ENCODE measurements around the gene LTB4R2. TPM values are rescaled to one million over a fixed set of nuclear protein-coding genes. Genes with fewer than 3 reads are reported as not detected.

The LTB4R2 gene
- polyA plus RNA-seq, 1 experiment: 1.6 TPM

GRCh38 chr14:24329073-24329663, 19.2 kb downstream of the LTB4R2 start:
- POLR2A ChIA-PET: no interaction called here
- no peak for DNase-seq (ENCODE audit: low read depth)

GRCh38 chr14:24329736-24330135, 19.8 kb downstream of the LTB4R2 start:
- H3K27me3 ChIP-seq (ENCODE audit: control insufficient read depth, insufficient read depth, low read length): no peaks in the 10 kb centered on the region
- H3K4me3 ChIP-seq (ENCODE audit: low read depth, low read length): no peak overlapping the region
- no peak for TF ChIP-seq CTCF (IDR thresholded peaks at IDR 0.05; ENCODE audit: insufficient read depth, low read depth, low read length)
- POLR2A ChIA-PET: no interaction called here
- DNase-seq (ENCODE audit: low read depth): no peak
- CTCF ChIA-PET: interaction anchor here (0.8 to 16.8 kb wide), 8 partner anchors 11 to 351 kb away, joined by 3 to 491 read pairs (median 12); partner anchors contain the start of genes CBLN3, CIDEB, KHNYN and LTB4R
- H3K36me3 ChIP-seq (ENCODE audit: control insufficient read depth, insufficient read depth, low read length): no peaks in the 10 kb centered on the region; the same call in 1 of the 2 replicates

More at GRCh38 chr14:24329073-24329663, 19.2 kb downstream of the LTB4R2 start:
- Histone ChIP-seq H3K4me3 (ENCODE audit: low read depth, low read length) (no peak overlapping the region), H3K27me3 (ENCODE audit: control insufficient read depth, insufficient read depth, low read length) (peaks cover 1% of the 10 kb centered on the region; the same call in 1 of the 2 replicates), H3K36me3 (ENCODE audit: control insufficient read depth, insufficient read depth, low read length) (no peaks in the 10 kb centered on the region; the same call in 1 of the 2 replicates)
- TF ChIP-seq CTCF (IDR thresholded peaks at IDR 0.05; ENCODE audit: insufficient read depth, low read depth, low read length): no peak
- CTCF ChIA-PET: interaction anchor here (0.8 to 16.8 kb wide), 9 partner anchors 11 to 351 kb away, joined by 3 to 491 read pairs (median 12); partner anchors contain the start of genes CBLN3, CIDEB, KHNYN and LTB4R

- H3K4me3 ChIP-seq (ENCODE audit: low read depth, low read length): no peak overlapping the region
- H3K36me3 ChIP-seq (ENCODE audit: control insufficient read depth, insufficient read depth, low read length): no peaks in the 10 kb centered on the region; the same call in 1 of the 2 replicates
- ChIA-PET CTCF (interaction anchor here (0.5 to 16.8 kb wide), 17 partner anchors 10 to 214 kb away, joined by 3 to 491 read pairs (median 28); partner anchors contain the start of genes CBLN3, CIDEB, IRF9 and KHNYN), POLR2A (no interaction called here)
- no peak for TF ChIP-seq CTCF (IDR thresholded peaks at IDR 0.05; ENCODE audit: insufficient read depth, low read depth, low read length)
- H3K27me3 ChIP-seq (ENCODE audit: control insufficient read depth, insufficient read depth, low read length): no peaks in the 10 kb centered on the region
- no peak for DNase-seq (ENCODE audit: low read depth)
These were observed 21.2 kb downstream of the LTB4R2 start for GRCh38 chr14:24330973-24331674.

- ChIA-PET CTCF (interaction anchor here (0.5 to 16.8 kb wide), 22 partner anchors 9 to 213 kb away, joined by 3 to 491 read pairs (median 12); partner anchors contain the start of genes CBLN3, CIDEB, KHNYN and LTB4R), POLR2A (no interaction called here)
- no peak overlapping the region for H3K4me3 ChIP-seq (ENCODE audit: low read depth, low read length)
- no peaks in the 10 kb centered on the region for H3K27me3 ChIP-seq (ENCODE audit: control insufficient read depth, insufficient read depth, low read length)
- no peak for TF ChIP-seq CTCF (IDR thresholded peaks at IDR 0.05; ENCODE audit: insufficient read depth, low read depth, low read length)
- no peak for DNase-seq (ENCODE audit: low read depth)
- H3K36me3 ChIP-seq (ENCODE audit: control insufficient read depth, insufficient read depth, low read length): no peaks in the 10 kb centered on the region; the same call in 1 of the 2 replicates
These were observed 21.9 kb downstream of the LTB4R2 start for GRCh38 chr14:24331731-24332267.

All from BJ (cell line).